Measurements from ENCODE around the gene MAPK12.
A peak's percentile ranks its signal among the peaks of the same experiment; 100 is the strongest.

The MAPK12 gene

GRCh38 chr22:50286275-50286674 is 24.8 kb upstream of the MAPK12 start:
- H3K27me3 ChIP-seq (ENCODE audit: control insufficient read depth, insufficient read depth, low read length): no peaks in the 10 kb centered on the region
- peaks cover 9% of the 10 kb centered on the region for H3K4me1 ChIP-seq
- no peak overlapping the region for H2AFZ ChIP-seq
- peak overlapping the region; percentile 57 for H3K27ac ChIP-seq
- peaks cover 22% of the 10 kb centered on the region for H3K79me2 ChIP-seq
- no peaks in the 10 kb centered on the region for H3K36me3 ChIP-seq (ENCODE audit: control insufficient read depth, insufficient read depth, low read length)
- H3K9ac ChIP-seq: no peak overlapping the region
- TF ChIP-seq CTCF (IDR thresholded peaks at IDR 0.05): no peak
- no peak overlapping the region for H3K4me3 ChIP-seq (ENCODE audit: low read depth, low read length)
- peak overlapping the region; percentile 50 for H3K4me2 ChIP-seq (ENCODE audit: low read length)
- no peaks in the 10 kb centered on the region for H3K9me3 ChIP-seq (ENCODE audit: control insufficient read depth, low read length)

GRCh38 chr22:50285568-50286229 is 24.2 kb upstream of the MAPK12 start:
- Histone ChIP-seq H3K36me3 (ENCODE audit: control insufficient read depth, insufficient read depth, low read length) (no peaks in the 10 kb centered on the region), H3K27ac (no peak overlapping the region), H3K9ac (no peak overlapping the region), H2AFZ (no peak overlapping the region), H3K79me2 (peaks cover 16% of the 10 kb centered on the region), H3K4me3 (ENCODE audit: low read depth, low read length) (no peak overlapping the region), H3K9me3 (ENCODE audit: control insufficient read depth, low read length) (no peaks in the 10 kb centered on the region), H3K4me1 (peaks cover 9% of the 10 kb centered on the region), H3K4me2 (ENCODE audit: low read length) (peak overlapping the region; percentile 50), H3K27me3 (ENCODE audit: control insufficient read depth, insufficient read depth, low read length) (no peaks in the 10 kb centered on the region)
- no peak for TF ChIP-seq CTCF (IDR thresholded peaks at IDR 0.05)

GRCh38 chr22:50284479-50284878 is 23.0 kb upstream of the MAPK12 start:
- H2AFZ ChIP-seq: no peak overlapping the region
- no peaks in the 10 kb centered on the region for H3K27me3 ChIP-seq (ENCODE audit: control insufficient read depth, insufficient read depth, low read length)
- H3K4me2 ChIP-seq (ENCODE audit: low read length): no peak overlapping the region
- no peak overlapping the region for H3K4me3 ChIP-seq (ENCODE audit: low read depth, low read length)
- no peak overlapping the region for H3K27ac ChIP-seq
- no peak overlapping the region for H3K9ac ChIP-seq
- H3K36me3 ChIP-seq (ENCODE audit: control insufficient read depth, insufficient read depth, low read length): no peaks in the 10 kb centered on the region
- peaks cover 11% of the 10 kb centered on the region for H3K79me2 ChIP-seq
- H3K4me1 ChIP-seq: peaks cover 9% of the 10 kb centered on the region
- no peaks in the 10 kb centered on the region for H3K9me3 ChIP-seq (ENCODE audit: control insufficient read depth, low read length)
- no peak for TF ChIP-seq CTCF (IDR thresholded peaks at IDR 0.05)

GRCh38 chr22:50283821-50284220 is 22.3 kb upstream of the MAPK12 start:
- Histone ChIP-seq H3K36me3 (ENCODE audit: control insufficient read depth, insufficient read depth, low read length) (no peaks in the 10 kb centered on the region), H3K4me1 (peaks cover 9% of the 10 kb centered on the region)

More at GRCh38 chr22:50283821-50284220, 22.3 kb upstream of the MAPK12 start:
- no peak overlapping the region for H3K9ac ChIP-seq
- no peaks in the 10 kb centered on the region for H3K9me3 ChIP-seq (ENCODE audit: control insufficient read depth, low read length)
- TF ChIP-seq CTCF (IDR thresholded peaks at IDR 0.05): no peak
- H3K4me2 ChIP-seq (ENCODE audit: low read length): no peak overlapping the region
- no peak overlapping the region for H2AFZ ChIP-seq
- no peaks in the 10 kb centered on the region for H3K27me3 ChIP-seq (ENCODE audit: control insufficient read depth, insufficient read depth, low read length)
- H3K4me3 ChIP-seq (ENCODE audit: low read depth, low read length): no peak overlapping the region
- H3K79me2 ChIP-seq: peaks cover 8% of the 10 kb centered on the region
- H3K27ac ChIP-seq: no peak overlapping the region
